Suprapubic skin (tissue), 3 donors: ENCODE measurements around the gene CTSA.

ENCODE experiments used
- CTCF ChIP-seq, 2 donors: fragments of 200-600 bp in 1 of 2; fragments of 450-650 bp in 1 of 2; sonication (generic) in 1 of 2; IDR thresholded peaks; one replicate each; pipeline ENCODE4 v1.5.1; 2016 to 2019; ENCODE audit warnings: antibody characterized with exemption in 2 of 2, mild to moderate bottlenecking in 1 of 2, moderate library complexity in 1 of 2
- EP300 ChIP-seq: sonication (generic); formaldehyde crosslinking; IDR thresholded peaks from one replicate; pipeline ENCODE4 v1.6.1; 2017; ENCODE audit warnings: antibody characterized with exemption
- POLR2A ChIP-seq, 2 donors: fragments of 450-650 bp; IDR thresholded peaks; one replicate each; pipeline ENCODE4 v1.6.1; 2017; ENCODE audit warnings: antibody characterized with exemption in 2 of 2, mild to moderate bottlenecking in 2 of 2, moderate library complexity in 2 of 2

- TF ChIP-seq CTCF (IDR thresholded peaks at IDR 0.05) = no peak
- TF ChIP-seq POLR2A (IDR thresholded peaks at IDR 0.05) = no peak
- no peak for TF ChIP-seq EP300
Measured at GRCh38 chr20:45859916-45860315, 31.2 kb upstream of the CTSA start.
